Activated T-helper 1 cell treated with anti-CD3 and anti-CD28 coated beads, Interleukin-2, amount 50 U/mL, for 16 hours (primary cell): ENCODE measurements around the gene CASTOR1.

Experiments
- DNase-seq, 2 donors: peaks; one replicate each; pipeline ENCODE4 v3.0.0-alpha.2; 2020; ENCODE audit warnings: low read depth in 1 of 2, low spot score in 1 of 2

CASTOR1 gene

DNA sequence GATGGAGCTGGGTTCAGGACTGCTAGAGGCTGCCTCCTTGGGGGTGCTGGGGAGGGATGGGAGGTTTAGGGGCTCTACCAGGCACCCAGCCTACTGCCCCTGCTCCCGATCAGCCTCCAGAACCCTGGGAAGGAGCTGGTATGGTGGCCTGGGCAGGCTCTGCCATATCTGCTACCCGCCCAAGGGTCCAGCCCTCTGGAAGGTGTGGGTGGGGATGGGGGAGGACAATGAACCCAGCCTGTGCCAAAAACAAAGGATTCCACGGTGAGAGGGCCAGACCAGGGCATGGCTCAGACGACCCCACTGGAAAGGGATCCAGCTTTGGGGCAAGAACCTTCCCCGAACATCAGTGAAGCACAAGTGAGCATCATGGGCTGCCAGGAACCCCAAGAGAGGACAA is 3.0 kb downstream of the CASTOR1 start:
- DNase-seq = no peak

- DNase-seq = no peak
Measured at GRCh38 chr22:30285846-30286200, 3.5 kb downstream of the CASTOR1 start.

- no peak for DNase-seq
Measured at GRCh38 chr22:30285176-30285845, 4.0 kb downstream of the CASTOR1 start.

- DNase-seq = no peak
Measured at GRCh38 chr22:30284666-30285065, 4.6 kb downstream of the CASTOR1 start.

DNA sequence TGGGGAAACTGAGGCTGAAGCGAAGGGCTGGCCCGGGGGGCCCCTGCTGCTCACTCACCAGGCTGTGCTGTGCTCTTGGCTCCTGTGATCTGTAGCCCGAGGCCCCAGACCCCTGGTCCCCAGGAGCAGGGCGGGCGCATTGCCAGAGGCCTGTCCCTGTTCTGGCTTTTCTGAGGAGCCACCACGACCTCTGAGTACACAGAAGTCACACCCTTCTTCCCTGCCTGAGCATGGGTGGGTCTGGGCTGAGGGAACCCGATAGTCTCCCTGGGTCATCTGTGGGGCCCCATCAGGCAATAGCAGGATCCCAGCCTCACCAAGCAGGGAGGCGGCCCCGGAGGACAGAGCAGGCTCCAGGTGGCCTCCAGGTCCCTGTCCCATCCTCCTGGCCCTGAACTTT is 5.1 kb downstream of the CASTOR1 start:
- DNase-seq = no peak

DNA sequence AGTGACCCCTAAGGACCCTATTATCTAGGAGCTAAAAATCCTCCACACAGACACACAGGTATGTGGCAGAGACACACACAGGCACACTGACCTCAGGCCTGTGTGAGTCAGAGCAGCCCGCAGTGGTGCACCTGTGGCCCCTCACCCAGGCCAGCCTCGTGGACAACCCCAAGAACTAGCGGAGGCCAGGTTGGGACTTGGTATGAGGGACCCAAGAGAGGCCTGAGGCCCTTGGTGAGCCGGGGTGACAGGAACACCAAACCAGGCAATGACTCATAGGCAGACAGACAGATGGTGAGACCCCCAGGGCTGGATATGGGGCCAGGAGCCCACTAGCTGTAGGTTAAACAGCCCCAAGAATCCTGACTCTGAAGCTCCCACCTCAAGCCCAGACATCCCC is 6.0 kb downstream of the CASTOR1 start:
- no peak for DNase-seq

DNA sequence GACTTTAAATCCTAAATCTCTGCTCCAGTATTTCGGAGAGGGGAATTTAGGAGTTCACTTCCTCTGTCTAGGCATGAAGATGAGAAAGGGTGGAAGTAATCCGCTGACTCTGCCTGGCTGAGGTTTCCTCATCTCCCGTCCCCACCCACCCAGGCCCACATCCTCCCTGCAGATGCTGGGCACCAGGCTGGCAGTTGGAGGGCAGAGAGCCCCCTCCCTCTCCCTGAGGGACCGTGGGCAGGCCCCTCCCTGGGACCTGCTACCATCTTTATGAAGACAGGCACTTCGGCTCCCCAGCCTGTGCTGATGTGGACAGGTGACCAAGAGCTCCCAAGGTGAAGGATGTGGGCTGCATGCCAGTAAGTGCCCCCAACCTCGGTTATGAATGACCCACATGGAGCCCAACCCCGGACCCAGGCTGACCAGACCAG is 6.7 kb downstream of the CASTOR1 start:
- DNase-seq = no peak

DNA sequence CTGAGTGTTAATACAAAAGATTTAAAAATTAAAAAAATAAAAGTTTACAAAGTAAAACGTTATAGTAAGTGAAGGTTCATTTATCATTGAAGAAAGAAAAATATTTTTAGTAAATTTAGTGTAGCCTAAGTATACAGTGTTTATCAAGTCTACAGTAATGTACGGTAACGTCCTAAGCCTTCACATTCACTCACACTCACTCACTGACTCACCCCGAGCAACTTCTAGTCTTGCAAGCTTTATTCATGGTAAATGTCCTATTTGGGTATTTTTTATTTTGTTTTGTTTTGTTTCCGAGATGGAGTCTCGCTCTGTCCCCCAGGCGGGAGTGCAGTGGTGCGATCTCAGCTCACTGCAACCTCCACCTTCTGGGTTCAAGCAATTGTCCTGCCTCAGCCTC is 8.8 kb downstream of the CASTOR1 start:
- no peak for DNase-seq

DNA sequence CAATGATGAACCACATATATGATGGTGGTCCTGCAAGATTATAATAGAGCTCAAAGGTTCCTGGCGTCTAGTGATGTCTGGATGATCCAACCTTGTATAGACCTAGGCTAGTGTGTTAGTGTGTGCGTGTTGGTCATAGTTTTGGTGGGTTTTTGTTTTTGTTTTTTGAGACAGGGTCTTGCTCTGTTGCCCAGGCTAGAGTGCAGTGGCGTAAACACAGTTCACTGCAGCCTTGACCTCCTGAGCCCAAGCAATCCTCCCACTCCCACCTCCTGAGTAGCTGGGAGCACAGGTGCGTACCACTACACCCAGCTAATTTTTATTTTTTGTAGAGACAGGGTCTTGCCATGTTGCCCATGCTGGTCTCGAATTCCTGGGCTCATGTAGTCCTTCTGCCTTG is 9.4 kb downstream of the CASTOR1 start:
- no peak for DNase-seq

- no peak for DNase-seq
Measured at GRCh38 chr22:30279046-30279788, 10.1 kb downstream of the CASTOR1 start.

GRCh38 chr22:30277547-30278344 is 11.6 kb downstream of the CASTOR1 start:
- no peak for DNase-seq

GRCh38 chr22:30276039-30276438 is 13.3 kb downstream of the CASTOR1 start:
- no peak for DNase-seq

DNA sequence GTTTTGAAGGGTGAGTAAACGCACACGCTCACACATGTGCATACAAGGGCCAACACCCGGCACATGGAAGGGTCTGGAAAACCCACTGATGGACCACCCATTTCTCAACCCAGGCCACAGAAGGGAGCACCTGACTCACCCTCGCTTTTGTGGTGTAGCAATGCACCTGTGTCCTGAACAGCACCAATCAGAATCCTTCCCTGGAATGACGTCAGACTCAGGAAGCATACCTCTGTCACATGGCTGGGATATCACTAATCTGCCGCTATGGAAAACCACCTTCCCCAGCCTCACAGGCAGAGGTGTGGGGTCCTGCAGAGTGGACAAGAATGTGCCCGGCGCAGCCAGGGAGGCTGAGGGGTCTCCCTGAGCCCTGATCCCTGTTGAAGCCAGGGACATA is 13.7 kb downstream of the CASTOR1 start:
- DNase-seq = no peak

DNA sequence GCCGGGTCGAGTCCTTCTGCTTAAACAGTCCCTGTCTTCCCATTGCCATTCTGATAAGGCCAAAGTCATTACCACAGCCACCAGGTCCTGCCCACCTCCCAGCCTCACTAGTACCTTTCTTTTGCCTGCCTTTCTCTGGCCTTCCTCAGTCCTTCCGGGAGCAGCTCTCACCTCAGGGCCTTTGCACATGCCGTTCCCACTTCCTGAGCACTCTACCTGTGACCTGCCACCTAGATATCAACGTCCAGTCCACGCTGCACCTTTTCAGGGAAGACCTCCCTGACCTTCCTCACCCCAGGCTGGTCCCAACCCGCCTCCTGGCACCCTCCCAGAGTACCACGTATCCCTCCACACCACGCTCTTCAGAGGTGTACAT is 14.9 kb downstream of the CASTOR1 start:
- no peak for DNase-seq

- no peak for DNase-seq
Measured at GRCh38 chr22:30273711-30274436, 15.4 kb downstream of the CASTOR1 start.

- DNase-seq = no peak
Measured at GRCh38 chr22:30272781-30273601, 16.3 kb downstream of the CASTOR1 start.

DNA sequence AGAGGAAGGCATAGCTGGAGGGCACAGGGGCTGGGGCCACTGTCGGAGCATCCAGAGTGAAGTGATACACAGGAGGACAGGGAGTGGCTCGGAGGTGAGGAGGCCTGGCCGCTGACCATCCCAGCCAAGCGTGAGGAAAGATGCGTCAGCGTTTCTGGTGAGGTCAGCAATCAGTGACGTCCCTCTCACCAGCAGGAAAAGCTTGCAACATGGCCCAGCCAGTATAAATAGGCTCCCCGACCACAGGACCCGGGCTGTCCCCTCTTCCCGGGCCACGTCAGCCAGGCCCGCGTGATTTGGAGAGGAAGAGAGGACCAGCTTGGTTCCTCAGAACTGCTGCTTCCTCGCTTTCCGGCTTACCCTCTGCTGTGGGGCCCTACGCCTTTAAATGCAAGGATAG is 18.5 kb downstream of the CASTOR1 start:
- DNase-seq = no peak

- no peak for DNase-seq
Measured at GRCh38 chr22:30268331-30268730, 21.0 kb downstream of the CASTOR1 start.

- no peak for DNase-seq
Measured at GRCh38 chr22:30267382-30268302, 21.7 kb downstream of the CASTOR1 start.
